ENCODE results near the gene TTC16.

- TF ChIP-seq, protein P1, sequence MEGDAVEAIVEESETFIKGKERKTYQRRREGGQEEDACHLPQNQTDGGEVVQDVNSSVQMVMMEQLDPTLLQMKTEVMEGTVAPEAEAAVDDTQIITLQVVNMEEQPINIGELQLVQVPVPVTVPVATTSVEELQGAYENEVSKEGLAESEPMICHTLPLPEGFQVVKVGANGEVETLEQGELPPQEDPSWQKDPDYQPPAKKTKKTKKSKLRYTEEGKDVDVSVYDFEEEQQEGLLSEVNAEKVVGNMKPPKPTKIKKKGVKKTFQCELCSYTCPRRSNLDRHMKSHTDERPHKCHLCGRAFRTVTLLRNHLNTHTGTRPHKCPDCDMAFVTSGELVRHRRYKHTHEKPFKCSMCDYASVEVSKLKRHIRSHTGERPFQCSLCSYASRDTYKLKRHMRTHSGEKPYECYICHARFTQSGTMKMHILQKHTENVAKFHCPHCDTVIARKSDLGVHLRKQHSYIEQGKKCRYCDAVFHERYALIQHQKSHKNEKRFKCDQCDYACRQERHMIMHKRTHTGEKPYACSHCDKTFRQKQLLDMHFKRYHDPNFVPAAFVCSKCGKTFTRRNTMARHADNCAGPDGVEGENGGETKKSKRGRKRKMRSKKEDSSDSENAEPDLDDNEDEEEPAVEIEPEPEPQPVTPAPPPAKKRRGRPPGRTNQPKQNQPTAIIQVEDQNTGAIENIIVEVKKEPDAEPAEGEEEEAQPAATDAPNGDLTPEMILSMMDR (IDR thresholded peaks at IDR 0.05) = no peak
- no peak for TF ChIP-seq EZH2 (IDR thresholded peaks at IDR 0.05; ENCODE audit: borderline replicate concordance, insufficient read depth, low read depth, low read length, poor library complexity, severe bottlenecking)
Observed at GRCh38 chr9:127749090-127749787, 33.4 kb downstream of the TTC16 start.
